ENCODE results near the gene UGT1A4.

Gene UGT1A4

DNA sequence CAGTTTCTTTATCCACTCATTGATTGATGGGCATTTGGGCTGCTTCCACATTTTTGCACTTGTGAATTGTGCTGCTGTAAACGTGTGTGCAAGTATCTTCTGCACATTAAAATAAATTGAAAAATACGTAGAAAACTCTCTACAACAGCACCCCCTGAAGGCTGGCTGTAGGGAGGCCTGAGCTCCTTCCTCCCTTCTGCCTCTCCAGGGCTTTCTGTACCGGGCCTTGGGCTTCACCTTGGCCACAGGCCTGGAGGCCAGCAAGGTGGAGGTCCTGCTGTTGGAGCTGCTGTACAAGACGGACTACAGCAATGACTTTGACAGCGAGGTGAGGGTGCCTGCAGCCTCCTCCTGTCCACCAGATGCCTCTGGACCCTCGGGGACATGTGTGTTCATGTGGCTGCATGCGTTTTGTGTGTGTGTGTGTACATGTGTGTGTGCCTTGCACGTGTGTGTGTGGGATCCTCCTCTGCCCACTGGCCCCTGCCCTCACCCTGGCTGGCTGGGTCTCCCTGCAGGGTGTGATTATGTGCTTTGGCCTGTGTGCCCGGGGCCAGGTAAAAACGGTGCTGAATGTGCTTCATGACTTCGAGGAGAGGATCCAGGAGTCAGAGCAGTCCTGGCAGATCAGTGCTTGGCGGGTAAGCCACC, 88.8 kb downstream of the UGT1A4 start:
- Histone ChIP-seq H3K36me3 (no peaks in the 10 kb centered on the region), H3K4me1 (no peaks in the 10 kb centered on the region), H3K27me3 (peaks cover 17% of the 10 kb centered on the region), H3K4me3 (ENCODE audit: low read depth, low read length) (no peak overlapping the region), H3K9me3 (no peaks in the 10 kb centered on the region)
- DNase-seq = no peak
- TF ChIP-seq, protein P1, sequence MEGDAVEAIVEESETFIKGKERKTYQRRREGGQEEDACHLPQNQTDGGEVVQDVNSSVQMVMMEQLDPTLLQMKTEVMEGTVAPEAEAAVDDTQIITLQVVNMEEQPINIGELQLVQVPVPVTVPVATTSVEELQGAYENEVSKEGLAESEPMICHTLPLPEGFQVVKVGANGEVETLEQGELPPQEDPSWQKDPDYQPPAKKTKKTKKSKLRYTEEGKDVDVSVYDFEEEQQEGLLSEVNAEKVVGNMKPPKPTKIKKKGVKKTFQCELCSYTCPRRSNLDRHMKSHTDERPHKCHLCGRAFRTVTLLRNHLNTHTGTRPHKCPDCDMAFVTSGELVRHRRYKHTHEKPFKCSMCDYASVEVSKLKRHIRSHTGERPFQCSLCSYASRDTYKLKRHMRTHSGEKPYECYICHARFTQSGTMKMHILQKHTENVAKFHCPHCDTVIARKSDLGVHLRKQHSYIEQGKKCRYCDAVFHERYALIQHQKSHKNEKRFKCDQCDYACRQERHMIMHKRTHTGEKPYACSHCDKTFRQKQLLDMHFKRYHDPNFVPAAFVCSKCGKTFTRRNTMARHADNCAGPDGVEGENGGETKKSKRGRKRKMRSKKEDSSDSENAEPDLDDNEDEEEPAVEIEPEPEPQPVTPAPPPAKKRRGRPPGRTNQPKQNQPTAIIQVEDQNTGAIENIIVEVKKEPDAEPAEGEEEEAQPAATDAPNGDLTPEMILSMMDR (IDR thresholded peaks at IDR 0.05; ENCODE audit: low read depth, low read length) = no peak

DNA sequence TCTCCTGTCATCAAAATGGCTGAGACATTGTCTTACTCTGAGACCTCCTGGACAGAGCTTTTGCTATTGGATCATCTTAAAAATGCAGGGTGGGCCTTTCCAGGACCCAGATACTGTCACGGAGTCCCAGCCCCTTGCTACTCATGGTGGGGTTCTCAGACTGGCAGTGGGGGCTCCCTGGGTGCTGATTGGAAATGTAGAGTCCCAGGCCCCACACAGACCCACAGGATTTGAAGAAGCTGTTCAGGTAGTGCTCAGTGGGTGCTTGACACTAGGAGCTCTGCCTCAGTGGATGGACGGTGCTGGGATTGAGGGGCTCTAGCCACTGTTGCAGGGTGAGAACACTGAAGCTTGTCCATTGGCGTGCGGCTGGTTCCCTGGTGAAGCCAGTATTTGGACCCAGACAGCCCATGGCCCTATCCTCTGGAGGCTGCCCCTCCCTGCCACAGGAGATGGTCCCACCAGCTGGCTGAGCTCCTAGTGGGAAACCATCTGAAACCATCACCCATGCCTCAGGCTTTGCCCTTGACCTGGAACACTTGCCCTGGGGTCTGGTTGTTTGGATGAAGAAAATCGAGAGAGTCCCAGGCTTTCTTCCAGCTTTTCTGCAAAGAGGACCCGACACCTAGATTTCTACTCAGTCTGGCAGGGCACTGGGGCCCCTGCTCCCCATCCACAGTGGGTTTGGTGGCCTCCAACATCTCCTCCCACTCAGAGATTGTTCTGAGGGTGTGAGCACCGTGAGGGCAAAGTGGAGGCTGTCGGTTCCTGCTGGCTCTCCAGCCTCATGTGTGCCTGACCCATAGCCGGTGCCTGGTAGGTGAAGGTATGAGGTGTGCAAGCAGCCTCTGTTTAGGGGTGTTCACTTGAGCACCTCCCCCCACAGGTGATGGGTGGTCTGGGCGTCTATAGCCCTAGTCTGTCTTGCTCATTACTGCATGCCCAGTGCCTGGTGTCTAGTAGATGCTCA, 89.7 kb downstream of the UGT1A4 start:
- Histone ChIP-seq H3K4me3 (ENCODE audit: low read depth, low read length) (no peak overlapping the region), H3K9me3 (no peaks in the 10 kb centered on the region), H3K36me3 (no peaks in the 10 kb centered on the region), H3K4me1 (no peaks in the 10 kb centered on the region), H3K27me3 (peaks cover 17% of the 10 kb centered on the region)
- TF ChIP-seq, protein P1 (IDR thresholded peaks at IDR 0.05; ENCODE audit: low read depth, low read length) = no peak
- no peak for DNase-seq

DNA sequence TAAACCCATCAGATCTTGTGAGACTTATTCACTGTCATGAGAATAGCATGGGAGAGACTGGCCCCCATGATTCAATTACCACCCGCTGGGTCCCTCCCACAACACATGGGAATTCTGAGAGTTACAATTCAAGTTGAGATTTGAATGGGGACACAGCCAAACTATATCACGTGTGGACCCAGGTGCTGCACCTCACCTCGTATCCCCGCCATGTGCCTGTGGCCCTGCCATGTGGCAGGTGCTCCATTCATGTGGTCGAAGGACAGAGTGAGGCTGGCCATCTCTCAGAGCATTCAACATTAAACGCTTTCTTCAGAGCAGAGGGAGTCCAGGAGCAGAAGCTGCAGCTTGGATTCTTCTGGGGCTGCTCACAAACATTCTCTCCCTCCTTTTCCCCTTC, 91.8 kb downstream of the UGT1A4 start:
- H3K27me3 ChIP-seq = peaks cover 17% of the 10 kb centered on the region
- H3K4me1 ChIP-seq = no peaks in the 10 kb centered on the region
- H3K4me3 ChIP-seq (ENCODE audit: low read depth, low read length) = no peak overlapping the region
- TF ChIP-seq, protein P1 (IDR thresholded peaks at IDR 0.05; ENCODE audit: low read depth, low read length) = no peak
- no peaks in the 10 kb centered on the region for H3K9me3 ChIP-seq
- H3K36me3 ChIP-seq = no peaks in the 10 kb centered on the region
- no peak for DNase-seq

DNA sequence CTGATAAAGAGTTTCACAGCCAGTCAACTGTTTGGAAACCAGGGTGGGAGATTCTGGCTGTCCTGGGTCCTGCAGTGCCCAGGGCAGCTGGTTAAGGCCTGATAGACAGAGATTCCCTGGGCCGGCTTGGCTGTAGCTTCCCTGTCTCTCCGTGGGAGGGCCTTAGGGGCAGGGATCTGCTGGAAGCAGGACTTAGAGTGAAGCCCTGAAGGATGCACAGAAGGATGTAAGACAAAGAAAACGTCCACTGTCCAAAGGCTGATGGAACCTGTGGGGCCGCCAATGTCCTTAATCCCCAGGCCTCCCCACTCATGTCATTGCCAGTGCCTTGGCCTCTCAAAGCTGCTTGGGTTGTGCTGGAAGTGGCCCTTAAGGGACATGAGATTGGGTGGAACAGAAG, 92.6 kb downstream of the UGT1A4 start:
- H3K9me3 ChIP-seq = no peaks in the 10 kb centered on the region
- DNase-seq = no peak
- H3K4me3 ChIP-seq (ENCODE audit: low read depth, low read length) = no peak overlapping the region
- H3K36me3 ChIP-seq = no peaks in the 10 kb centered on the region
- no peaks in the 10 kb centered on the region; the same call in 1 of the 2 replicates for H3K4me1 ChIP-seq
- TF ChIP-seq, protein P1 (IDR thresholded peaks at IDR 0.05; ENCODE audit: low read depth, low read length) = no peak
- H3K27me3 ChIP-seq = peaks cover 17% of the 10 kb centered on the region

DNA sequence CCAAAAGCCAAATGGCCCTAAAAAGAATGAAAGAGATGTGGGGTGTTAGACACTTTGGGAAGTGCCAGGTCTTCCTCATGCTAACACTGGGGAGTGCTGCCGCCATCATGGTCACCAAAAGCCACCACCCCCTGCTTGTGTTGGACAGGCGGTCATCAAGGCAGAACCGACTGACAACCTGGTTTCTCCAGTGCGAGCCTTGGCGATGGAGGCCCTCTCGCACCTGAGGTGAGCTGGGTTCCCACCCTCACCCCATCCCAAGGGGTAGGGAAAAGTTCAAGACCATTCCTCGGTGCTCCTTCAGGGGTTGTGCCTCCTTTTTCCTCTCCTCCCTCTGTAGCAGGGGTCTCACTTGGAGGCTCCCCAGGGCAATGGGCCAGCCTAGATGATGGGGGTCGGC, 93.2 kb downstream of the UGT1A4 start:
- DNase-seq = no peak
- Histone ChIP-seq H3K4me1 (peaks cover 3% of the 10 kb centered on the region), H3K27me3 (peaks cover 17% of the 10 kb centered on the region), H3K36me3 (no peaks in the 10 kb centered on the region), H3K4me3 (ENCODE audit: low read depth, low read length) (no peak overlapping the region), H3K9me3 (no peaks in the 10 kb centered on the region)
- TF ChIP-seq, protein P1 (IDR thresholded peaks at IDR 0.05; ENCODE audit: low read depth, low read length) = no peak
